Suppressor macrophage (primary cell): ENCODE data around the gene INPP5J.
"Not testable (repeated sequence)": the region's sequence is repeated elsewhere in the genome, so short reads cannot be mapped to it uniquely, and the experiment has no call there.

ENCODE experiments used
- DNase-seq, 4 experiments: peaks; one replicate each; pipeline ENCODE4 v3.0.0-alpha.2; 2020 to 2022

Gene INPP5J

DNA sequence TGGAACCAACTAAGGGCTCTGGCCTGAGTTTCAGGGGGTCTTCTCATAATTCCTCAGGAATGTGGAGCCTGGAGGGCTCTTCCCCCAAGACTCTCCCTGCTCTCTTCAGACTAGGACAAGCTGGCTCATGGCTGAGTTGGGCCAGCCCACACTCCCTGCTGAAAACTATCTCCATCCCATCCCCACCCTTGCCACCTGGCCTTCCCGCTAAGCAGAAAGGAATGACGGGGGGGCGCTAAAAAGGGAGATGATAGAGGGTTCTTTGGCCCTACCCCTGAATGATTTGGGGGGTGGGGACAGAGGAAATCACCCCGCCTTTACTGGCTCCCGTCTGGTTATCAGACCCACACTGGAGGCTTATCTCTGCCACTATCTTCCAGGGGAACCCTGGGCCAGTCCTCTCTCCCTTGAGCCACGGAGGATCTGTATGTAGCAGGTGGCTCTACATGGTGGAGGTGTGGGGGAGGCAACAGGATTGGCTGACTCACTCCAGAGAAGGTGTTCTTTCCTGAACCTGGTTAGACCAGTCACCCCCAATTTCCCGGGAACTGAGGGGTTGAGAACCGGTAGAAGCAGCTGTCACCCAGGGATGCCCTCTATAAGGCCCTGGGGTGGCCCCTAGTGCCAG lies 35.9 kb upstream of the INPP5J start:
- no peak for DNase-seq

DNA sequence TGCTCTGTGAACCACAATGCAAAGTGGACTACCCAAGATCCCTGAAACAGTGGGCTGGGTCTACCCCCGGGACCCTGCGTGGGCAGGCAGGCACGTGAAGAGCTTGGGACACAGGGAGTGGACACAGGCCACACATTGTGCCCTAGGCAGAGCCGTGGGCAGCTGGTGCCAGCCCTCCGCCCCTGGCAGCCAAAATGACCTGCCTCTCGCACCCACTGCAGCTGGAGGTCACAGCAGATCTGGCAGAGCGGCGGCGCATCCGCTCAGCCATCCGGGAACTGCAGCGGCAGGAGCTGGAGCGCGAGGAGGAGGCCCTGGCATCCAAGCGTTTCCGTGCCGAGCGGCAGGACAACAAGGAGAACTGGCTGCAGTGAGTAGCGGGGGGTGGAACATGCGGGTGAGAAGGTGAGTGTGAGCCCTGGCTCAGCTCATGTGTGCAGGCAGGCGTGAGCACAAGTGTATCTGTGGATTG lies 35.0 kb upstream of the INPP5J start:
- no peak for DNase-seq

DNA sequence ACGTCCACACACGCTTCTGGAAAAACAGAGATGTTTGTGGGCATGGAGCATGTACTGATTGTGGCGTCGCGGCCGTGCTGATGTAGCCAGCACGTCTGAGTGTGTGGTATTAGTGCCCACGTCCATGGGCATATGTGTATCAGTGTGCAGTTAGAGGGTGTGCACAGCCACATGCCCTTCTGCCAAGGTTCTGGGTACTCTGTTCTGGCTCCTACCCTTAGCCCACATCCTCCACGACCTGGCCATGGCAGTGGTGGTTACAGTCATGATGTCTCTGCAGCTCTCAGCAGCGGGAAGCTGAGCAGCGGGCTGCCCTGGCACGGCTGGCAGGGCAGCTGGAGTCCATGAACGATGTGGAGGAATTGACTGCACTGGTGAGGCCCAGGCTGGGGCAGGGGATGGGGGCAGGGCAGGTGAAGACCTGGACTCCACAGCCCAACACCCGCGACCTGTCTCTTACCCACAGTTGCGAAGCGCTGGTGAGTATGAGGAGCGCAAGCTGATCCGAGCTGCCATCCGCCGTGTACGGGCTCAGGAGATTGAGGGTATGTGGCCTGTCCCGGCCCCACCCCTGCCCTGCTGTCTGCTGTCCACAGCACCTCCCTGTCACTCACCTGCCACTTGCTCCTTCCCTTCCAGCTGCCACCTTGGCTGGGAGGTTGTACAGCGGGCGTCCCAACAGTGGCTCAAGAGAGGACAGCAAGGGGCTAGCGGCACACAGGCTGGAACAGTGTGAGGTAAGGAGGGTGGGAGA lies 34.4 kb upstream of the INPP5J start:
- no peak for DNase-seq

DNA sequence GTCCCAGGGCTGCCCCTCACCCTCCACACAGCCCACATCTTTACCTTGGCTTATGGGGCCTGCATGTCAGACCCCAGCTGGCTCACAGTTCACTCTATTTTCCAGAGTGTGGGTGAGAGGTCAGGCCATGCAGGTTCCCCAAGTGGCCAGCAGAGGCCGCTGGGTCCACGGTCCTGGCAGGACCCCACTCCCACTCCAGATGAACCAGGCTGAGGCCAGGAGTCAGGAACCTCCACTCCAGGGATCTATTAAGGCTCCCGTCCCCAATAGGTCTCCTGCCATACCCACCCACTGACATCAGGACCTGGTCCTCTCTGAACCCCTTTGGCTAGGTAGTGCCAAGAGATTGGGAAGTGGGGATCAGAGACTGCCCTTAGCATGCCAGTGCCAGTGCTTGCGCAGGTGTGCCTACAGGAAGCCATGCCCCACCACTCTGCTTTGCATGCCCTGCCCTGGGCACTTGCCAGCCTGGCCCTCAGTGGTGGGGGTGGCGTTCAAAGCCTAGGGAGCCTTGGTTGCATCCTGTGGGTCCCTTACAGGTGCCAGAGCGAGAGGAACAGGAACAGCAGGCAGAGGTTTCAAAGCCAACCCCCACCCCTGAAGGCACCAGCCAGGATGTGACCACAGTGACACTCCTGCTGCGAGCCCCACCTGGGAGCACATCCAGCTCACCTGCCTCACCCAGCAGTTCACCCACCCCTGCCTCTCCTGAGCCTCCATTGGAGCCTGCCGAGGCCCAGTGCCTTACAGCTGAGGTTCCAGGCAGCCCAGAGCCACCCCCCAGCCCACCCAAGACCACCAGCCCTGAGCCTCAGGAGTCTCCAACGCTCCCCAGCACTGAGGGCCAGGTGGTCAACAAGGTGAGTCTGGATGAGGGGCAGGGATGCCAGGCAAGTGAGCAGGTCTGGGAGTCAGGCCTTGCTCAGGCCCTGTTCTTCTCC lies 33.3 kb upstream of the INPP5J start:
- DNase-seq, result peak; percentile 56 to 79 (median 64)

DNA sequence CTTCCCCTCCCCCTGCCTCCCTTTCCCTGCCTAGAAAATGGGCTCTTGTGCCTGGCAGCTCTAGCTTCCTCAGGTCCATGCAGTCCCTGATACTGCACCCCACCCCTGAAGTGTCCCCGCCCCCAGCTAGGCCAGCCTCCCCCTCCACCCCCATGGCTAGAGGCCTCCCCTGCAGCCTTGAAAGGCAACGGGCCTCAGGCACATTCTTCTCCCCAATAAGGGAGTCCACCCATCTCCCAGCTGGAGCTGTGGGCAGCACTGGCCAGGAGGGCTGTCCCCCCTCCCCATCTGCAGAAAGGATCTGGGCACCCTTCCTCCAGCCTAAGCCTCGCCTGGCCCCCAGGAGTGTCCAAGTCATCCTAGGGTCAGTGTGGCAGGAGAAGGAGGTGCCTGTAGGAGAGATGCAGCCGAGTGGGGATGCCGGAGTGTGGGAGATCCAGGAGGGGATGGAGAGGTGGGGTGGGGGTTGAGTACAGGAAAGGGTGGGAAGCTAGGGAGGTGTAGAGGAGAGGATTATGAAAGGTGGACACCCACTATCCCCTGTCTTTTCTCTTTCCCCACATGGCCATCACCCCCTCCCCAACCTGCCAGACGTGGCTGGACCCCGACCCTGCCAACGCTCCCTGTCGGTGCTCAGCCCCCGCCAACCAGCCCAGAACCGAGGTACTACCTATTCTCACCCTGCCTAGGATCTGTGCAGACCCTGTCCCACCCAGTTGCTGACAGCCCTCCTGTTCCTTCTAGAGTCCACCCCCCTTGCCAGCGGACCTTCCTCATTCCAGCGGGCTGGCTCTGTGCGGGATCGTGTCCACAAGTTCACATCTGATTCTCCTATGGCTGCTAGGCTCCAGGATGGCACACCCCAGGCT lies 32.3 kb upstream of the INPP5J start:
- no peak for DNase-seq

DNA sequence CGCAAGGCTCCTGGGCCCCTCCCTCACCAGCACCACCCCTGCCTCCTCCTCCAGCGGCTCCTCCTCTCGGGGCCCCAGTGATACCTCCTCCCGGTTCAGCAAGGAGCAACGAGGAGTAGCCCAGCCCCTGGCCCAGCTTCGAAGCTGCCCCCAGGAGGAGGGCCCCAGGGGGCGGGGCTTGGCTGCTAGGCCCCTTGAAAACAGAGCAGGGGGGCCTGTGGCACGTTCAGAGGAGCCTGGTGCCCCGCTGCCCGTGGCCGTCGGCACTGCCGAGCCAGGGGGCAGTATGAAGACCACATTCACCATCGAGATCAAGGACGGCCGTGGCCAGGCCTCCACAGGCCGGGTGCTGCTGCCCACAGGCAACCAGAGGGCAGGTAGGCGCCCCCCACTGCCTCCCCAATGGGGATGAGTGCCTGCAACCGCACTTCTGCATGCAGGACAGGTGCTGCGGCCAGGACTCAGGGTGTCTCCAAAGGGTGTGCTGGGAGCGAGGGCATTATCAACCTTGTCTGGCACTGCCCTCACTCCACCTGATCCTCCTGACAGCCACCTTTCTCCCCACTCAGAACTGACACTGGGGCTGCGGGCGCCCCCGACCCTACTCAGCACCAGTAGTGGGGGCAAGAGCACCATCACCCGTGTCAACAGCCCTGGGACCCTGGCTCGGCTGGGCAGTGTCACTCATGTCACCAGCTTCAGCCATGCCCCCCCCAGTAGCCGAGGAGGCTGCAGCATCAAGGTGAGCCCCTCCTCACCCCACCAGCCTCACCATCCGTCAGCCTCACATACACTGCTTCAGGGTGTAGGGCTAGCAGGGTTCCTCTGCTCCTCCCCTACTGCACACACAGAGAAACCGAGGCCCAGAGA lies 31.4 kb upstream of the INPP5J start:
- DNase-seq, result no peak

DNA sequence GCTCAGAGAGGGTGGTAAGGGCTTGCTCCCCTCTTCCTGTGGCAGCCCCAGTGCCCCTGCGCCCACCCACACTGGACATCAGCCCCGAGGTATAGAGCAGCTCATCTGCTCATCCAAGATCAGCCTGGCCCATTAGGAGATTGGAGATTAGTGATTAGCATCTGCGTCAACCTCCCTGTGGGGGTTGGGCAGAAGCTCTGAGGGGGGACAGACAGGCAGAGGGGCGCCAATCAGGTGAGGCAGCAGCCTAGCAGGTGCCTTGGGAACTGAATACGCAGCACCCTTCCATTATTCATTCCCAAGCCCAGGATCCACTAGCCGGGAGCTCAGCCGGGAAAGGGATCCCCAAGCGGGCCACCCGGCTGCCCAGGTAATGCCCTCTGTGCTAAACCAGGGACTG lies 30.6 kb upstream of the INPP5J start:
- no peak for DNase-seq

DNA sequence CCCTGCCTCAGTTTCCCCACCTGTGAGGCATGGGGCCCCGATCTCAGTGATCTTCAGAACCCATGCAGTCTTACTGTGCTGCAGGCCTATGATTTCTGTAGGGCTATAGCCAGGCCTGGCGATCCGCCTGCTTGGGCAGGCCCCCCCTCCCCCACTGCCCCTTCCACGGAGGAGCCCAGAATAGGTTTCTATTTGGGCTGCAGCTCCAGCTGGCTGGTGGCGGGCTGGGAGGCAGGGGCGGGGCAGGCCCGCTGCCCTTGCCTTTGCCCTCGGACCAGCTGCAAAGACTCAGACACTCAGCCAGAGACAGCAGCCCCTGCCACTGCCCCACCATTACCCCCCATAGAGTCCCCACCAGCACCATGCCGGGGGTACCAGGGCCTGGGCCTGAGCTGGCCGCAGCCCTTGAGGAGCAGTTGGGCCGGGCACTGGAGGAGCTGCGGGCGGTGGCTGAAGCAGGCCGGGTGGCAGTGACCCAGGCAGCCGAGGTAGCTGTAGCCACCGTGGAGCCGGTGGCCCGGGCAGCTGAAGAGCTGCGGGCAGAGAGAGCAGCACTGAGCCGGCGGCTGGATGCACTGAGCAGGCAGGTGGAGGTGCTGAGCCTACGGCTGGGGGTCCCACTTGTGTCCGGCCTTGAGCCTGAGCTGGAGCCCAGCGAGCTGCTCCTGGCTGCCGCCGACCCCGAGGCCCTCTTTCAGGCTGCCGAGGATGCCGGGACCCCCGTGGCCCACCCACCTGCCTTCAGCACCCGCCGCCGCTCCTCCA lies 29.5 kb upstream of the INPP5J start:
- DNase-seq, result no peak

DNA sequence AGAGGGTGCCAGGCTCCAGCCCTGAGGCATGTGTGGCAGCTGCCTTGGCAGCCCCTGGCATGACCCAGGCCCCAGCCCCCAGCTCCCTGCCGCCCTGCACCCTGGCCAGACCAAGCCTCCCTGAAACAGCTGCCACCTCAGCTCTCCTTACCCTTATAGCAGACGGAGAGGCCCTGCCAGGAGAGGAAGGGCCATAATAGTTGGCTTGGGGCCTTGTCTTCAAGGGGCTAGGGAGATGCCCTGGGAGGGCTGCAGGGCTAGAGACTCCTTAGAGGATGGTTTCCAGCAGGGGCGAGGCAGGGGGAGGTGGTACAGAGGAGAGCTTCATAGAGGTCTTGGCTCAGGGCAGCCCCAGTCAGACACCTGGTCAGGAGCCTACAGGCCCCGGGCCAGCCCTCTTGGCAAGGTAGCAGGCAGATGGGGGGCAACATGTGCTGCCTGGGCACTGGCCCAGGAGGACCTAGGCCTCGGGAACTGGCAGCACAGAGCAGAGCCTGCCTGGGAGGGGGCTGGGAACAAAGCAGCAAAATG lies 28.7 kb upstream of the INPP5J start:
- no peak for DNase-seq

DNA sequence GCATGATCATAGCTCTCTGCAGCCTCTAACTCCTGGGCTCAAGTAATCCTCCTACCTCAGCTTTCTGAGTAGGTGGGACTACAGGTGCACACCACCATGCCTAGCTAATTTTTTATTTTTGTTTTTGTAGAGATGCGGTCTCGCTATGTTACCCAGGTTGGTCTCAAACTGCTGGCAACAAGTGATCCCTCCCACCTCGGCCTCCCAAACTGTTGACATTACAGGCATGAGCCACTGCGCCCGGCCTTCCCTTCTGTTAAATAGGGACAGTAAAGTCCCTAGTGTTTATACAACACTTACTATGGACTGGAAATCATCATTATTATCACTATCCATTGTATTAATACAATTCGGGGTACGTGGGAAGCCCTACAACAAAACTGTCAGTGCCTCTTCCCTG lies 28.0 kb upstream of the INPP5J start:
- no peak for DNase-seq

DNA sequence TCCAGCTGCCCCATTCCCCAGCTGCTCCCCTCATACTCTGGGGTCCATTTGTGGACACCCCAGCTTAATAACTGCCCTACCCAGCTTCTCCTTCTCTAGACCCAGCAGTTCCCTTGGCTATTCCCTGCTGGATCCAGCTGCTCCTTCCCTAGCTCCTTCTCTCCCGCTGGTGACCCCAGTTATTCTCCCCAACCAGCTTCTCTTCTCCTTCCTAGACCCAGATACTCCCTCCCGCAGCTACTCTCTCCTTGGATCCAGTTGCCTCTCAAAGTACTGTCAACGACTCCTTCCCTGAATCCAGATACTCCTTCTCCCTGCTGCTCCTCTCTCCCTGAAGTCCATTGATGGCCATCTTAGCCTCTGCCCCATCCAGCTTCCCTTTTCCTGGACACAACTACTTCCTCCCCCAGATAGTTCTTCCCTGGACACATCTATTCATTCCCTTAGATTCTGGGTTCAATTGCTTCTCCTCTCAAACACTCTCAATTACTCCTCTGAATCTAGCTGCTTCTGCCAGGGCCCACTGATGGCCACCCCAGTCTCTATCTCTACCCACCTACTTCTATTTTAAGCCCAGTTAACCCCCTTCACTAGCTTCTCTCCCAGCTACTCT lies 27.0 kb upstream of the INPP5J start:
- DNase-seq, result peak in 2 of 4 experiments; percentile 3 to 11

DNA sequence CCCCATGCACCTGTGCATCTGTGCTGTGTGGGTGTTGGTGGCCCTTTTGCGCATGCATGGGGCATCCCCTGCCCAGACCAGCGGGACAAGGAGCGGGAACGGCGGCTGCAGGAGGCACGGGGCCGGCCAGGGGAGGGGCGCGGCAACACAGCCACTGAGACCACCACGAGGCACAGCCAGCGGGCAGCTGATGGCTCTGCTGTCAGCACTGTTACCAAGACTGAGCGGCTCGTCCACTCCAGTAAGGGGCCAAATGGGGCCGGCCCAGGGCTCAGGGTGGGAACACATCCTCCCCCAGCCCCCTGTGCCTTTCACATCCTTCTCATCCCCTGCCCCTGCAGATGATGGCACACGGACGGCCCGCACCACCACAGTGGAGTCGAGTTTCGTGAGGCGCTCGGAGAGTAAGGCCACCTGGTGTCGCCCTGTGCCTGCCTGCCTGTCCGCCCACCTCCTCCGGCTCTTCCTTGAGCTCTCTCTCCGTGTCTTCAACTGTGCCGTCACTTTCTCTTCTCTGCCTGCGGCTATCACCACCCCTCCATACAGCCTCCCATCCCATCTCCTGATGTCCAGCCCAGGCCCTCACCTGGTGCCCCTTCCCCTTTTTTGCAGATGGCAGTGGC lies 26.0 kb upstream of the INPP5J start:
- peak in 1 of 4 experiments; percentile 1 for DNase-seq

DNA sequence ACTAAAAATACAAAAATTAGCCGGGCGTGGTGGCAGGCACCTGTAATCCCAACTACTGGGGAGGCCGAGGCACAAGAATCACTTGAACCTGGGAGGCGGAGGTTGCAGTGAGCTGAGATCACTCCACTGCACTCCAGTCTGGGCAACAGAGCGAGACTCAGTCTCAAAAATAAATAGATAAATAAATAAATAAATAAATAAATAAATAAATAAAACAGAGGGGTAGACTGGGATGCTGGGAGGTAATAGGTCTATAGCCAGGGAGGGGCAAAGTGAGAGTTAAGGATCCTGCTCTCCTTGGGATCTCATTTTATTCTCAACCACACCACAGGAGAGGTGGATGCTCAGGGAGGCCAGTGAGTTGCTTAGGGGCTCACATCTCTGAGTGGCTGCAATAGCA lies 25.2 kb upstream of the INPP5J start:
- not testable (repeated sequence) for DNase-seq

DNA sequence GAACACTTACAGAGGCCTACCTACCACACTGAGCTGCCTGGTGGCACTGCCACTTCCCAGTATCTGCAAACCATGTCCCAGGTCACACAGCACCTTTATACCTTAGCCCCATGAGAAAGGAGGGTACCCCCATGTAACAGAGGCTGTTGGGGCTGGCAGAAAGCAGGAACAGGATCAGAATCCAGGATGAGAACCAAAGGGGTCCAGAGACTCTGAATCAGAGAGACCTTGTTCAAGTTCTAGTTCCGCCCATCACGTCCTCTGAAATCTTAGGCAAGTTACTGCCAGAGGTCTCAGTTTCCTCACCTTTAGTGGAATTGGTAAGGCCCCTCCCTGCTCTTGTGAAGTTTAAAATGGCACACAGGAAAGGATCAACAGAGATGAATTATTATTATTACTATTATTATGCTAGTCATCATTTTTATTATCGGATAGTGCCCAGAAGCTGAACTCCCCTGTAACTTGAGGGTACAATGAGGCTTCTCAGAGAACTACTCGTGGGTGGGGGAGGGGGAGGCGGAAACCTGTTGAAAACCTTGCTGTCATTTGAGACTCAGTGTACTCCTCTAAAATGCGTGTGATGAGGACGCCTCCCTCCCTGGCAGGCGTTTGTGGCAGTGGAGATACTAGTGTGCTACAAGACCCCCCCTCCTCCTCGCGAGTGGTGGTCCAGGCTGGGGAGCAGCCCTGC lies 24.7 kb upstream of the INPP5J start:
- no peak for DNase-seq

DNA sequence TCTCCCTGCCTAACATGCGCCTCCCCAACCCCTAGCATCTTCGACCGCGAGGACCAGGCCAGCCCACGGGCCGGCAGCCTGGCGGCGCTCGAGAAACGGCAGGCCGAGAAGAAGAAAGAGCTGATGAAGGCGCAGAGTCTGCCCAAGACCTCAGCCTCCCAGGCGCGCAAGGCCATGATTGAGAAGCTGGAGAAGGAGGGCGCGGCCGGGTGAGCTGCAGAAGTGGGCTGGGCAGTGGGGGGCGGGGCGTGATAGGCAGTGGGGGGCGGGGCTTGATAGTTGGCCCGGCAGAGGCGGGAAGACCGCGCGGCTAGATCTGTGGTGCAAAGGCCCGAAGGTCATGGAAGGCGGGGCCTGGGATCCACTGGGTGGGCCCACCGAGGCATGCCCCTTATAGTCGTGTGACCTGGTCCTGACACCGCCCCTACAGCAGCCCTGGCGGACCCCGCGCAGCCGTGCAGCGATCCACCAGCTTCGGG lies 24.1 kb upstream of the INPP5J start:
- no peak for DNase-seq

DNA sequence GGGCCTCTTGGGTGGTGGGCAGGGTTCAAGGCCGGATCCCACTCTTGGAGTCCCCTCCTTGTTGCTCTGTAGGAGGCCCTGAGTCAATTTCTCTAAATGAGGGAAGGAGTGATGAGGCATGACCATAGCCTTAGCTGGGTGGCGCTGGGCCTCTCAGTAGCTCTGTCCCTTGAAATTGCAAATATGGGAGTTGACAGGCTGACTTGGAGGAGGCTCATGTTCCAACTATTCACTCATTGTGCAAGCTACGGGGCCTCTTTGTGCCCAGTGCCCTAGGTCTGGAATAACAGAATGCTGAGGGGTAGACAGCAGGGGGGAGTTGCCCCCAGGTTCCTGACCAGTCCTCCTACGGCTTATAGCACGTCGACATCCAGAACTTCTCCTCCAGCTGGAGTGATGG lies 23.4 kb upstream of the INPP5J start:
- no peak for DNase-seq

DNA sequence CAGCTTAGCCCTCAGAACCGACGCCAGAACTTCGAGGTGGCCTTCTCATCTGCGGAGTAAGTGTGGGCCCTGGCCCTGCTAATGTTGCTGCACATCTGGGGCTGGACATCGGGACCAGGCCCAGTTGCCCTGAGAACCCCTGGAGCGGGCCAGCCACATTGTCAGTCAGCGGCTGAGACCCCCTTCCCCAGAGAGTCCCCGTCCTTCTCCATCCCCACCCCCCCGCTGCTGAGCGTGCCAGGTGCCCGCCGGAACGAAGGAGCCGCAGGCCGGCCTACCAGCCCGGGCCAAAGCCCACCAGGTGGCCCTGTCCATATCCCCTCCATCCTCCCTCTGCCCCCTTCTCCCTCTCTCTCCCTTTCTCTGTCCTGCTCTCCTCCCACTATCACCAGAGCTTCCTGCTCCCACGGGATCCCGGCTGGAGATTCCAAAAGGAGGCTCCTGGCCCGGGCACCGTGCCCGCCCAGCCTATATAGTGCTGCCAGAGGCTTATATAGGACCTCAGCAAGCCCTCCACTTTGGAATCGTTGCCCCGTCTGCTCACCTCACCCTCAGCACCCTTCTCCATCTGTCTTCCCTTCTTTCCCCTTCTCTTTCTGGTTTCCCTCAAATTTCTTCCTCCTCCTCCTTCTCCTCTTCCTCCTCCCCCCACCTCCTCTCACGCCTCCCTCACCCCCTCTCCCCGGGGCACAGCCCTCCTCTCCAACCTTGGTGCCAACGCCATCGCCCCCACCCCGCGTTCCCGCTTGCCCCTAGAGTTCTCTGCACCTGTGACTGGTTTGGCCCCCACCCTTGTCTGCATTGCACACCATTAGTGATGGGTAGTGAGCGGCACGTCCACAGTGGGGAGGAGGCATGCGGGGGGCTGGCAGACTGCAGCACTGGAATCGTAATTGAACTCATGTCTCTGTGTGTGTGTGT lies 22.7 kb upstream of the INPP5J start:
- no peak for DNase-seq
